K562 (cell line): Measurements from ENCODE around the gene EIF1B. TPM values are rescaled to one million over a fixed set of nuclear protein-coding genes. Genes with fewer than 3 reads are reported as not detected.

Source experiments
- ATAC-seq: fragments of 200-7000 bp; cut with Tn5 transposase; 3 replicates; pipeline ENCODE4 v1.9.1; 2020; ENCODE audit warnings: moderate library complexity
- BruUV-seq: library from RNA; stranded (reverse); fragments of 400-500 nt; replicated peaks from 2 replicates; lab custom pipeline; 2021; lab: Mats Ljungman, UMichigan
- CTCF ChIA-PET: fragments of 300-600 bp; formaldehyde crosslinking; extraction: SDS; loops from one replicate; lab custom pipeline; 2021; ENCODE audit warnings: low intra/inter-chr PET ratio; lab: Yijun Ruan, JAX
- POLR2A ChIA-PET: fragments of 300-600, 350-650 bp; sonication (Branson Sonifier 250); formaldehyde crosslinking; extraction: SDS; loops from one replicate; lab custom pipeline; 2021; ENCODE audit warnings: antibody characterized with exemption, inconsistent platforms; lab: Yijun Ruan, JAX
- DNase-seq, 4 experiments: peaks; one replicate each; pipeline versions ENCODE4 v3.0.0 to v3.0.0-alpha.2; 2011 to 2018; ENCODE audit warnings: low spot score in 3 of 4, mixed read lengths in 3 of 4; ENCODE audit errors: extremely low read depth in 1 of 4
- FAIRE-seq: peaks from 2 replicates; lab custom pipeline; 2011; peaks lifted over from hg19 to GRCh38; lab: Jason Lieb, UNC
- H2AFZ ChIP-seq: 2 replicates; pipeline ENCODE4 v1.6.0; 2011; ENCODE audit warnings: low read depth, low read length, control low read depth, inconsistent platforms
- H3K27ac ChIP-seq: fragments of 200-600 bp; 3 replicates; pipeline ENCODE4 v1.8.0; 2011; ENCODE audit warnings: low read depth, mild to moderate bottlenecking, control low read depth, inconsistent platforms, low read length, moderate library complexity, mixed read lengths; ENCODE audit errors: extremely low read depth
- H3K27me3 ChIP-seq, 2 experiments: fragments of 300-600 bp in 1 of 2; 2 replicates in 1 of 2; 3 replicates in 1 of 2; pipeline versions ENCODE4 v1.6.0 to v1.8.0; 2011; ENCODE audit warnings: inconsistent platforms in 2 of 2, low read length in 2 of 2, mild to moderate bottlenecking in 1 of 2, mixed read lengths in 1 of 2, moderate library complexity in 1 of 2; ENCODE audit not compliant: control insufficient read depth in 2 of 2, insufficient read depth in 2 of 2
- H3K36me3 ChIP-seq: fragments of 300-600 bp; 3 replicates; pipeline ENCODE4 v1.8.0; 2011; ENCODE audit warnings: mild to moderate bottlenecking, low read length, inconsistent platforms; ENCODE audit not compliant: control insufficient read depth, insufficient read depth
- H3K4me1 ChIP-seq, 2 experiments: fragments of 200-600 bp in 1 of 2; replicated peaks in 1 of 2; 2 replicates in 1 of 2; 3 replicates in 1 of 2; pipeline versions ENCODE4 v1.5.1 to v1.8.0; 2011; ENCODE audit warnings: inconsistent platforms in 2 of 2, low read length in 2 of 2, mild to moderate bottlenecking in 1 of 2, mixed read lengths in 1 of 2, moderate library complexity in 1 of 2; ENCODE audit not compliant: control insufficient read depth in 2 of 2, insufficient read depth in 2 of 2
- H3K4me2 ChIP-seq: 2 replicates; pipeline ENCODE4 v1.6.1; 2011; ENCODE audit warnings: low read length, control low read depth, inconsistent platforms, mixed read lengths; ENCODE audit not compliant: insufficient read depth
- H3K4me3 ChIP-seq: fragments of 200-600 bp; sonication (generic), shearing (Covaris generic); 2 replicates; pipeline ENCODE4 v1.5.1; 2016; ENCODE audit warnings: control low read depth, inconsistent platforms
- H3K79me2 ChIP-seq: fragments of 200-600 bp; 3 replicates; pipeline ENCODE4 v1.8.0; 2011; ENCODE audit warnings: low read length, inconsistent platforms; ENCODE audit not compliant: control insufficient read depth, insufficient read depth
- H3K9ac ChIP-seq, 2 experiments: 2 replicates each; pipeline versions ENCODE4 v1.6.0 to v1.6.1; 2011; ENCODE audit warnings: low read depth in 2 of 2, low read length in 2 of 2, control low read depth in 1 of 2, inconsistent platforms in 1 of 2, mild to moderate bottlenecking in 1 of 2, mixed read lengths in 1 of 2; ENCODE audit not compliant: insufficient read depth in 1 of 2
- H3K9me1 ChIP-seq: one replicate; pipeline ENCODE4 v1.6.0; 2011; ENCODE audit warnings: inconsistent platforms, mild to moderate bottlenecking, low read length, moderate library complexity; ENCODE audit not compliant: control insufficient read depth, insufficient read depth
- H3K9me3 ChIP-seq: replicated peaks from 2 replicates; pipeline ENCODE4 v1.5.1; 2011; ENCODE audit warnings: low read depth, low read length, inconsistent platforms; ENCODE audit not compliant: control insufficient read depth, insufficient read depth
- H4K20me1 ChIP-seq: replicated peaks from 2 replicates; pipeline ENCODE4 v1.6.1; 2011; ENCODE audit warnings: low read length, inconsistent platforms, mixed read lengths; ENCODE audit not compliant: control insufficient read depth, insufficient read depth
- ASH1L ChIP-seq: fragments of 450-650 bp; IDR thresholded peaks from 2 replicates; pipeline ENCODE4 v1.6.1; 2018; ENCODE audit warnings: borderline replicate concordance, mild to moderate bottlenecking, low read depth; ENCODE audit not compliant: partially characterized antibody
- BRCA1 ChIP-seq, 2 experiments: fragments of 450-650 bp in 1 of 2; sonication (generic) in 1 of 2; formaldehyde crosslinking in 1 of 2; IDR thresholded peaks; 2 replicates each; pipeline versions ENCODE4 v1.5.0 to v1.6.1; 2017 to 2020; ENCODE audit warnings: mild to moderate bottlenecking in 1 of 2, missing genetic modification reagents in 1 of 2
- FUS ChIP-seq: fragments of 200-400 bp; formaldehyde crosslinking; optimal IDR thresholded peaks from 2 replicates; pipeline ENCODE3; 2017; ENCODE audit warnings: low read depth, low read length
- GTF2E2 ChIP-seq: fragments of 200-800 bp; sonication (Bioruptor generic); IDR thresholded peaks from 2 replicates; pipeline ENCODE4 v1.6.1; 2016; ENCODE audit warnings: missing genetic modification characterization, missing compliant biosample characterization
- HLTF ChIP-seq: fragments of 450-650 bp; IDR thresholded peaks from 2 replicates; pipeline ENCODE4 v1.6.1; 2016
- NFRKB ChIP-seq: fragments of 450-650 bp; IDR thresholded peaks from 2 replicates; pipeline ENCODE4 v1.6.1; 2016; ENCODE audit warnings: low read depth
- RBM34 ChIP-seq: fragments of 200-400 bp; formaldehyde crosslinking; IDR thresholded peaks from 2 replicates; pipeline ENCODE4 v1.6.1; 2018; ENCODE audit warnings: low read length, borderline replicate concordance; ENCODE audit not compliant: insufficient read depth
- ZBTB1 ChIP-seq: sonication (generic); formaldehyde crosslinking; IDR thresholded peaks from 2 replicates; pipeline ENCODE4 v1.8.1; 2023; ENCODE audit warnings: missing genetic modification reagents, low read depth, mild to moderate bottlenecking, borderline replicate concordance
- ZFPM2 ChIP-seq: fragments of 250-450 bp; sonication (Bioruptor Pico); IDR thresholded peaks from 2 replicates; pipeline ENCODE4 v1.5.1; 2022; ENCODE audit warnings: mild to moderate bottlenecking
- ZNF407 ChIP-seq: fragments of 450-650 bp; IDR thresholded peaks from 2 replicates; pipeline ENCODE4 v1.6.1; 2016; ENCODE audit warnings: low read depth
- WGBS: fragments of 100-300 bp; shearing (Covaris generic); methylation state at CpG from one replicate; pipeline ENCODE4 v1.1.6; 2016; ENCODE audit warnings: low coverage, mixed read lengths; ENCODE audit not compliant: insufficient coverage; ENCODE audit errors: missing lambda C conversion rate; 5-methylcytosine and 5-hydroxymethylcytosine counted together
- in situ Hi-C: fragments of 300-500 bp; cut with MboI; formaldehyde crosslinking; loops from 4 replicates; pipeline ENCODE4 v1.15.0; 2018; ENCODE audit warnings: inconsistent platforms, mixed read lengths
- intact Hi-C: fragments of 100-400 bp; cut with micrococcal nuclease; formaldehyde crosslinking; loops from 2 replicates; pipeline ENCODE4 v1.14.2; 2022
- polyA plus RNA-seq, 8 experiments: library from polyadenylated mRNA; depleted of rRNA in 4 of 8; stranded (reverse) in 5 of 8; unstranded in 3 of 8; fragments of >200 nt; fragmentation: Nextera tagmentation in 2 of 8; fragmentation: Illumina TruSeq in 1 of 8; extraction: Ambion mirVana in 2 of 8; extraction: Trizol in 1 of 8; gene quantifications; 2 replicates each; pipeline versions ENCODE4 v1.2.1 to v1.2.3, GENCODE V29; 2011 to 2014; ENCODE audit warnings: inconsistent platforms in 1 of 8, missing spikeins in 1 of 8
- total RNA-seq, 7 experiments: library from RNA; depleted of rRNA in 6 of 7; stranded (reverse); fragments of >200 nt in 6 of 7; fragmentation: Illumina TruSeq in 2 of 7; extraction: Trizol in 2 of 7; gene quantifications; 2 replicates each; pipeline versions ENCODE4 v1.2.1 to v1.2.3, GENCODE V29; 2011 to 2021; ENCODE audit warnings: low replicate concordance in 1 of 7
- TF ChIP-seq, protein P1 (sequence below), 2 experiments: fragments of 450-650 bp; conservative IDR thresholded peaks; 2 replicates each; pipeline ENCODE4 v1.6.1; 2017; ENCODE audit warnings: mild to moderate bottlenecking in 2 of 2, moderate library complexity in 2 of 2

EIF1B gene
- total and polyA plus RNA-seq, 9 of the 15 experiments (the other 6 are each of a cell fraction or from before 2014, with no cell fraction given) = 18.1 to 184 (median 78.9) TPM

DNA sequence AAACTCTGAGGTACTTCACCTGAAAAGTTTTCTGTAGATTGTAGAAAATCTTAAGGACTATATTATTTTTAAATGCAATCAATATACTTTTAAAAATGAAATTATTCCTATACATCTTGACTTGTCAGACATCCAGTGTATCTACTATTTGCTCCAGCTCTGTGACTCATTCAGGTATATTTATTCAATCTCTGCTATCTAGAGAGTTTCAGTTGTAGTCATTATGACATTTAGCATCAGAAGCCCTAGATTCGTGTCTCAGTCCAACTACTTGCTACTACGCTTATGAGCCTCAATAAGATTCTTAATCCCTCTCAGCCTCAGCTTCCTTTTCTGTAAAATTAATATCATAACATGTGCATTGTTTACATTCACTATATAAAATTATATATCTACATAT is 22.3 kb upstream of the EIF1B start:
- ATAC-seq = no peak
- no peaks in the 10 kb centered on the region for H3K36me3 ChIP-seq
- DNase-seq = no peak
- ChIA-PET POLR2A (interaction anchor here (1.2 kb wide), 1 partner anchor 22 kb away, joined by 3 read pairs; no protein-coding TSS in a partner anchor), CTCF (no interaction called here)
- H3K27me3 ChIP-seq = no peaks in the 10 kb centered on the region
- BruUV-seq = no TSS peak
- no peaks in the 10 kb centered on the region for H3K9me3 ChIP-seq
- no peak for FAIRE-seq
- no peak overlapping the region for H3K4me3 ChIP-seq
- H3K4me1 ChIP-seq = peaks cover 0 to 5% of the 10 kb centered on the region in 2 experiments; a peak in 2 of 5 replicates
- 58% methylated on average over 2 of the region's 2 CpGs for whole genome bisulfite sequencing
- no peaks in the 10 kb centered on the region for H3K79me2 ChIP-seq
- intact Hi-C loops = no loop called here
- H3K27ac ChIP-seq = no peak overlapping the region
- no peaks in the 10 kb centered on the region for H4K20me1 ChIP-seq
- no peak for TF ChIP-seq BRCA1 (IDR thresholded peaks at IDR 0.05)
- no peak for TF ChIP-seq BRCA1 (CRISPR knock-in tag; IDR thresholded peaks at IDR 0.05)
- no peak for TF ChIP-seq ZFPM2 (CRISPR knock-in tag)
- no peak for TF ChIP-seq FUS
- TF ChIP-seq ZBTB1 (CRISPR knock-in tag) = no peak
- TF ChIP-seq NFRKB = no peak
- no peak for TF ChIP-seq RBM34
- no peak for TF ChIP-seq ZNF407
- TF ChIP-seq HLTF = no peak
- no peak for TF ChIP-seq GTF2E2 (tag)
- no peak for TF ChIP-seq ASH1L
- TF ChIP-seq, protein P1, sequence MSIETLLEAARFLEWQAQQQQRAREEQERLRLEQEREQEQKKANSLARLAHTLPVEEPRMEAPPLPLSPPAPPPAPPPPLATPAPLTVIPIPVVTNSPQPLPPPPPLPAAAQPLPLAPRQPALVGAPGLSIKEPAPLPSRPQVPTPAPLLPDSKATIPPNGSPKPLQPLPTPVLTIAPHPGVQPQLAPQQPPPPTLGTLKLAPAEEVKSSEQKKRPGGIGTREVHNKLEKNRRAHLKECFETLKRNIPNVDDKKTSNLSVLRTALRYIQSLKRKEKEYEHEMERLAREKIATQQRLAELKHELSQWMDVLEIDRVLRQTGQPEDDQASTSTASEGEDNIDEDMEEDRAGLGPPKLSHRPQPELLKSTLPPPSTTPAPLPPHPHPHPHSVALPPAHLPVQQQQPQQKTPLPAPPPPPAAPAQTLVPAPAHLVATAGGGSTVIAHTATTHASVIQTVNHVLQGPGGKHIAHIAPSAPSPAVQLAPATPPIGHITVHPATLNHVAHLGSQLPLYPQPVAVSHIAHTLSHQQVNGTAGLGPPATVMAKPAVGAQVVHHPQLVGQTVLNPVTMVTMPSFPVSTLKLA (conservative IDR thresholded peaks at IDR 0.05) = no peak
- in situ Hi-C loops = no loop called here
- no peaks in the 10 kb centered on the region for H3K9me1 ChIP-seq
- no peak overlapping the region for H3K4me2 ChIP-seq
- no peak overlapping the region for H3K9ac ChIP-seq
- H2AFZ ChIP-seq = no peak overlapping the region
